Measurements from ENCODE around the gene DOCK2.

GRCh38 chr5:169753795-169754194, 116.7 kb downstream of the DOCK2 start:
- no peak for TF ChIP-seq CTCF (conservative IDR thresholded peaks at IDR 0.05; ENCODE audit: low read depth, low read length)
- no peak for TF ChIP-seq EZH2 (IDR thresholded peaks at IDR 0.05; ENCODE audit: low read length, unreplicated experiment)

Data from PC-3 (cell line).